Lower leg skin (tissue), 3 donors: ENCODE results near the gene PHRF1.

Experiments
- CTCF ChIP-seq, 3 donors: fragments of 450-650 bp; IDR thresholded peaks; one replicate each; pipeline ENCODE4 v1.5.1; 2016; ENCODE audit warnings: antibody characterized with exemption in 3 of 3, mild to moderate bottlenecking in 3 of 3, moderate library complexity in 2 of 3
- POLR2A ChIP-seq, 2 donors: fragments of 450-650 bp; IDR thresholded peaks; one replicate each; pipeline ENCODE4 v1.6.1; 2016 to 2017; ENCODE audit warnings: antibody characterized with exemption in 2 of 2, mild to moderate bottlenecking in 1 of 2, moderate library complexity in 1 of 2

- TF ChIP-seq CTCF (IDR thresholded peaks at IDR 0.05) (no peak), POLR2A (IDR thresholded peaks at IDR 0.05) (no peak)
Observed at GRCh38 chr11:587546-587945, 11.3 kb downstream of the PHRF1 start.
